Measurements from ENCODE around the gene UNKL.

The UNKL gene

DNA sequence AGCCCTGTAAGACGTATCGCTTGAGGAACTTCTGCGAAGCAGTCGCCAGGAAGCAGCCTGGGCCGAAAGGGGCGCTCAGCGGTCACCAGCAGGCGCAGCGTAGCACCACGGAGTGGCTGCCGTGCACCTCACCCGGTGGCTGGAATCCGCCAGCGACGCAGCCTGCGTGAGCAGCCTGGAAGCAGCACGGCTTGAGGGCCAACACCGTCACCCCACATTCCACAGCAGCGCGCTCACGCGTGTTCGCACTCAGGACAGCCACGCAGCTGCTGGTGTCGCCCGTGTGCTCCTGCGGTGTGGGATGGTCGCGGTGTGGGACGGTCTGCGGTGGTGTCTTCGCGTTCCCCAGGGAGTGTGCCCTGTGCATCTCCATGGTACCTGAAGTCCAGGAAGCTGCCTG, 95.5 kb downstream of the UNKL start:
- DNase-seq (ENCODE audit: low spot score in 2 of 2): no peak
- Mint-ChIP-seq H3K4me3 (no peak overlapping the region), H3K4me1 (peaks cover 14% of the 10 kb centered on the region), H3K9me3 (no peaks in the 10 kb centered on the region), H3K36me3 (peaks cover 100% of the 10 kb centered on the region), H3K27ac (no peak overlapping the region)
- no peak for ATAC-seq

- Mint-ChIP-seq H3K9me3 (no peaks in the 10 kb centered on the region), H3K4me3 (no peak overlapping the region), H3K27ac (peak overlapping the region; percentile 37), H3K4me1 (peaks cover 15% of the 10 kb centered on the region), H3K36me3 (peaks cover 100% of the 10 kb centered on the region)
- no peak for DNase-seq (ENCODE audit: low spot score in 2 of 2)
- ATAC-seq: no peak
These were observed 96.3 kb downstream of the UNKL start for GRCh38 chr16:1318268-1318545.

DNA sequence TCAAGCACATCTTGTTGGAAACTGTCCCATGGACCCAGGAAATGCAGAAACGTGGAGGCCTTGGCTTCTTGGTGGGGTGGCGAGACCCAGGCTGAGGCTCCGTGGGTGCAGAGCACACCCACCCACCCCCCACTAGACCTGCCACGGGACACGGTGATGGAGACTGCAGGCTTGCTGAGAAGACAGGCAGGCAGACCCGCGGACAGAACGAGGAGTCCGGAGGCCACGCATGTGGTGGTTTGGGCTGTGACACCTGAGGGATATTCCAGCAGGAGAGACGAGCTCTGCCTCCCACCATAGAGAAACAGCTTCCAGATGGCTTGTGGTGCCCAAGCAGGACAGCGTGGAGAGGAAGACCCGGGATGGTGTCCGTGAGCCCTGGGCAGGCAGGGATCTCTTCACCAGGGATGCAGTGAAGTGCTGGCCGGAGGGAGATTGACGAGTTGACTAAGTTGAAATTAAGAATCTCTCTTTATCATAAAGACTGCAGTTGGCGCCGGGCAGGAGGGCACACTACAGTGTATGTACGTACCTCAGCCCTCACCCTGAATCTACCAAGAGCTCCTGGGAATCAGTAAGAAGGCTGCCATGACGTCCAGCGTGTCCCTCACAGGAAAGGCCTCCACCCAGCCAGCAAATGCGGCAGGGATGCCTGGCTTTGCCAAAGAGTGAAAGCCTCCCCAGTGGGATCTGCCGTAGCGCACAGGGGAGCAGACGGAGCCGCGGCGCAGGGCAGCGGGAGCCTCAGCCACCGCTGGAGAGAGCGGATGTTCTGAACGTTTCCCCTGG, 96.8 kb downstream of the UNKL start:
- peaks cover 20% of the 10 kb centered on the region for H3K4me1 Mint-ChIP-seq
- peaks cover 100% of the 10 kb centered on the region for H3K36me3 Mint-ChIP-seq
- no peak for DNase-seq (ENCODE audit: low spot score in 2 of 2)
- no peak for ATAC-seq
- peak overlapping the region; percentile 37 for H3K27ac Mint-ChIP-seq
- H3K9me3 Mint-ChIP-seq: no peaks in the 10 kb centered on the region
- no peak overlapping the region for H3K4me3 Mint-ChIP-seq

- Mint-ChIP-seq H3K4me1 (peaks cover 32% of the 10 kb centered on the region), H3K36me3 (peaks cover 100% of the 10 kb centered on the region), H3K9me3 (no peaks in the 10 kb centered on the region), H3K27ac (no peak overlapping the region), H3K4me3 (no peak overlapping the region)
- ATAC-seq: no peak
- no peak for DNase-seq (ENCODE audit: low spot score in 2 of 2)
These were observed 98.5 kb downstream of the UNKL start for GRCh38 chr16:1316033-1316405.

- DNase-seq (ENCODE audit: low spot score in 2 of 2) (no peak), ATAC-seq (no peak)
- Mint-ChIP-seq H3K36me3 (peaks cover 100% of the 10 kb centered on the region), H3K9me3 (no peaks in the 10 kb centered on the region), H3K4me3 (no peak overlapping the region), H3K4me1 (peaks cover 38% of the 10 kb centered on the region), H3K27ac (no peak overlapping the region)
These were observed 99.1 kb downstream of the UNKL start for GRCh38 chr16:1315081-1316032.

- no peak for ATAC-seq
- no peak for DNase-seq (ENCODE audit: low spot score in 2 of 2)
- Mint-ChIP-seq H3K4me1 (peaks cover 42% of the 10 kb centered on the region), H3K4me3 (no peak overlapping the region), H3K9me3 (no peaks in the 10 kb centered on the region), H3K27ac (peak overlapping the region; percentile 80), H3K36me3 (peaks cover 97% of the 10 kb centered on the region)
These were observed 100.0 kb downstream of the UNKL start for GRCh38 chr16:1314399-1315068.

GRCh38 chr16:1313721-1314369, 100.7 kb downstream of the UNKL start:
- Mint-ChIP-seq H3K4me3 (no peak overlapping the region), H3K9me3 (no peaks in the 10 kb centered on the region), H3K36me3 (peaks cover 94% of the 10 kb centered on the region)

More at GRCh38 chr16:1313721-1314369, 100.7 kb downstream of the UNKL start:
- DNase-seq (ENCODE audit: low spot score in 2 of 2) (no peak), ATAC-seq (no peak)
- H3K4me1 Mint-ChIP-seq: peaks cover 42% of the 10 kb centered on the region
- H3K27ac Mint-ChIP-seq: peak overlapping the region; percentile 80
